SJCRH30 (cell line): ENCODE measurements around the gene CYP26C1. TPM values are rescaled to one million over a fixed set of nuclear protein-coding genes. Genes with fewer than 3 reads are reported as not detected.

ENCODE experiments used
- DNase-seq, 2 experiments: peaks; one replicate each; pipeline ENCODE4 v3.0.0-alpha.2; 2015 to 2020
- H3K27ac ChIP-seq: fragments of 250-450 bp; sonication (Bioruptor Pico); 2 replicates; pipeline ENCODE4 v1.5.1; 2020; ENCODE audit warnings: mild to moderate bottlenecking, moderate library complexity
- H3K27me3 ChIP-seq: fragments of 250-450 bp; sonication (Bioruptor Pico); 2 replicates; pipeline ENCODE4 v1.5.1; 2020; ENCODE audit warnings: mild to moderate bottlenecking, moderate library complexity
- H3K36me3 ChIP-seq: fragments of 250-450 bp; sonication (Bioruptor Pico); 2 replicates; pipeline ENCODE4 v1.5.1; 2020; ENCODE audit warnings: mild to moderate bottlenecking, moderate library complexity
- H3K4me1 ChIP-seq: fragments of 250-450 bp; sonication (Bioruptor Pico); 2 replicates; pipeline ENCODE4 v1.5.1; 2020; ENCODE audit warnings: mild to moderate bottlenecking, moderate library complexity
- H3K4me3 ChIP-seq: fragments of 250-450 bp; sonication (Bioruptor Pico); 2 replicates; pipeline ENCODE4 v1.5.1; 2020; ENCODE audit warnings: mild to moderate bottlenecking, moderate library complexity
- H3K9me3 ChIP-seq: fragments of 250-450 bp; sonication (Bioruptor Pico); replicated peaks from 2 replicates; pipeline ENCODE4 v1.5.1; 2020; ENCODE audit warnings: mild to moderate bottlenecking, moderate library complexity
- total RNA-seq: library from RNA; depleted of rRNA; stranded (reverse); fragments of >200 nt; shearing (Covaris generic); gene quantifications from 2 replicates; pipeline ENCODE4 v1.2.3, GENCODE V29; 2014; rRNA removed

CYP26C1 gene, protein sequence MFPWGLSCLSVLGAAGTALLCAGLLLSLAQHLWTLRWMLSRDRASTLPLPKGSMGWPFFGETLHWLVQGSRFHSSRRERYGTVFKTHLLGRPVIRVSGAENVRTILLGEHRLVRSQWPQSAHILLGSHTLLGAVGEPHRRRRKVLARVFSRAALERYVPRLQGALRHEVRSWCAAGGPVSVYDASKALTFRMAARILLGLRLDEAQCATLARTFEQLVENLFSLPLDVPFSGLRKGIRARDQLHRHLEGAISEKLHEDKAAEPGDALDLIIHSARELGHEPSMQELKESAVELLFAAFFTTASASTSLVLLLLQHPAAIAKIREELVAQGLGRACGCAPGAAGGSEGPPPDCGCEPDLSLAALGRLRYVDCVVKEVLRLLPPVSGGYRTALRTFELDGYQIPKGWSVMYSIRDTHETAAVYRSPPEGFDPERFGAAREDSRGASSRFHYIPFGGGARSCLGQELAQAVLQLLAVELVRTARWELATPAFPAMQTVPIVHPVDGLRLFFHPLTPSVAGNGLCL
- not detected in 2 replicates for total RNA-seq

DNA sequence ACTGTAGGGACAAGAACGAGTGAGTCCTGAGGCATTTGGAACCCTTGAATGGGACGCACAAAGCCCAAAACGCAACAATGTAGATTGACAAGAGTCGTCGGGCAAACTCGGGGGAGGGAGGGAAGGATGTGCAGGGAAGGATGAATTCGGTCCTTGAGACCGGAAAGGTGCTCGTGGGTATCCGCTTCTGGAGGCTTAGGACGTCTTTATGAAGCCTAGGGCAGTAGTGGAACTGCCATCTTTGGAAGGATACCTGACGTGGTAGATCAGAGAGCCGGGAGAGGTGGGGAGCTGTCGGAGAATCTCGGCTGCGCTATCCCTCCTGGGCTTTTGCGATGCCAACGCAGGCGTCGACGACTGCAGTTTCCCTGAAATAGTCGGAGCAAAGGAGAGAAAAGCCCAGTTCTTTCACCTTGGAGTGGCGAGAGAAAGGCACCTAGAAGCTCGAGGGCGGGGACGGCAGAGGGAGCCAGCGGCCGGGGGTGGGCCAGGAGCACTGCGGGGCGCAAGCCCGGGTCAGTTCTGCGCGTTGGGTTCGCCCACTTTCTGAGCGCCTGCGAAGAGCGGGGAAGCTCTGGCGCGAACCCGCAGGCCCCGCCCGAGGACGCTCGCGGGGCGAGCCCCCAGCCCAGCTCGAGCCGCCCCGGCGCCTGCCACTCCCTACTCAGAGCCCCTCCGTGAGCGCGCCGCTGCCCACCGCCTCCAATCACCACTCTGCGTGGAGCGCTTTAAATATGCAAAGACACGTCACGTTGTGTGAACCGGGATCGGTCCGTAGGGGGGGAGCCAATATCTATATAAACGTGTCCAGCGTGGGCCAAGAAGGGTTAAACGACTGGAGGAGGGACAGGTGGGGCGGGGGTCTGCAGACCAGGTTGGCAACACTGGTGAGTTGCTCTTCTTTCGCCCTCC lies at the start of gene CYP26C1:
CYP26C1 (plus strand) TSS at position 824 of the 912 bp plus-strand sequence. CDS start 466 bp downstream, outside the sequence.
- Histone ChIP-seq H3K9me3 (no peaks in the 10 kb centered on the region), H3K27ac (no peak within 1 kb of the TSS), H3K36me3 (no peaks in the 10 kb centered on the region), H3K4me3 (no peak within 1 kb of the TSS), H3K4me1 (peaks cover 3% of the 10 kb centered on the region; the same call in 1 of the 2 replicates), H3K27me3 (no peaks in the 10 kb centered on the region)
- no peak for DNase-seq

DNA sequence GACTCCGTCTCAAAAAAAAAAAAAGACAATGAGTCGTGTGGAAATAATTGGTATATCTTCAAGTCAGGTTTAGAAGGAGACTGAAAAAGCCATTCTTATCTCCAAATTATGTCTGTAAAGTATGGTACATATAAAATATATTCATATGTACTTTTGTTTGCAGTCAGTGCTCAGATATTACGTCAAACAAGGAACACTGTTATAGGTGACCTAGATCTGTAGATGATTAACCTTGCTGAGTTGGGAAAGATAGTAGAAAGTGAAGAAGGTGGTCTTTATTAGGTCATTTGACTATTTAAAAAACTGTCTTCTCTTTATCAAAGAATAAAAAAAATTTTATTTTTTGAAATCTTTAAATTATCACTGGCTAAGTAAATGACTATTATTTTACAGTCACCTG lies 44.9 kb upstream of the CYP26C1 start:
- H3K9me3 ChIP-seq, result no peaks in the 10 kb centered on the region
- DNase-seq, result no peak
- no peak overlapping the region for H3K27ac ChIP-seq
- H3K4me1 ChIP-seq, result no peaks in the 10 kb centered on the region
- H3K36me3 ChIP-seq, result no peaks in the 10 kb centered on the region
- no peak overlapping the region for H3K4me3 ChIP-seq
- no peaks in the 10 kb centered on the region for H3K27me3 ChIP-seq

DNA sequence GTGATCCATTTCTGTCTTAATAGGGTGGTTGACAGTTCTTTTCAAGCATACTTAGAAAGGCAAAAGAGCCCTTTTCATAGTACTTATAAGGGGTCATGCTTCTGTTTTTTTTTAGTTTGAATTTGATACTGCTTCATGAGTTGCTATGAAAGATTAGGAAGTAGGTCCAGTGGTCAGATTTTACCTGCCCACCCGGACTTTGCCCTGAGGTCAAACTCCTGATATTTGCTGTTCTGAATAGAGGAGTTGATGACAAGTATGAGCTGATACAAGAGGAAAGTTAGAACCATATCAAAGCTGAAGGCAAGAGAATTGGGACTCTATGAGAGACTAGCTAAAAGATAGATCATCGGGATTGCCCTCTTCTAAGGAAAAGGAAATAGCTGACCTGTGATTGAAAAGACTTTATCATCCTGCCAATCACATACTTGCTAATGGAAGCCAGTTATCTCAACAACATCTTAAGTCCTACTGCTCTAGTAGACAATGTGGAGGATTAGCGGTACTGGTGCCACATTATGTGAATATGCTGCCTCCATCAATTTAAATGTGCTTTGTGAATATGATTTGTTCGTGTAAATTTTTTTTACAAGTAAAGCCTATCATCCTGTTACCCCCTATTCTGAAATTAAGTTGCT lies 37.5 kb upstream of the CYP26C1 start:
- Histone ChIP-seq H3K27me3 (no peaks in the 10 kb centered on the region), H3K27ac (no peak overlapping the region), H3K4me1 (no peaks in the 10 kb centered on the region)

DNA sequence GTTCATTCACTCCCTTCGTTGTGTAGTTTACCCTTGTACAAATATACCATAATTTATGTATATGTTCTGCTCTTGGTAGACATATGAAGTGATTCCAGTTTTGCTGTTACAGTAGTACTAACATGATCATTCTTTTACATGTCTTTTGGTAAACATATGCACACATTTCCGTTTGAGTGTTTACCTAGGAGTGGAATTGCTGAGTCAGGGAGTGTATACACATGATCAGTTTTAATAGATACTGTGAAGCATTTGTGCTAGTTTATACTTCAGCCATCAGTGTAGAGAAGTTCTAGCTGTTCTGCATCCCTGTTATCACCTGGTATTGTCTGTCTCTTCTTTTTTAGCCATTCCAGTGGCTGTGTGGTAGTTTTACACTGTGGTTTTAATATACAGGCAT lies 34.5 kb upstream of the CYP26C1 start:
- Histone ChIP-seq H3K27me3 (no peaks in the 10 kb centered on the region), H3K36me3 (no peaks in the 10 kb centered on the region), H3K4me3 (no peak overlapping the region), H3K27ac (no peak overlapping the region), H3K4me1 (no peaks in the 10 kb centered on the region), H3K9me3 (no peaks in the 10 kb centered on the region)
- DNase-seq, result no peak

More for the DNA sequence above, 37.5 kb upstream of the CYP26C1 start:
- Histone ChIP-seq H3K4me3 (no peak overlapping the region), H3K9me3 (no peaks in the 10 kb centered on the region), H3K36me3 (no peaks in the 10 kb centered on the region)
- DNase-seq, result no peak

DNA sequence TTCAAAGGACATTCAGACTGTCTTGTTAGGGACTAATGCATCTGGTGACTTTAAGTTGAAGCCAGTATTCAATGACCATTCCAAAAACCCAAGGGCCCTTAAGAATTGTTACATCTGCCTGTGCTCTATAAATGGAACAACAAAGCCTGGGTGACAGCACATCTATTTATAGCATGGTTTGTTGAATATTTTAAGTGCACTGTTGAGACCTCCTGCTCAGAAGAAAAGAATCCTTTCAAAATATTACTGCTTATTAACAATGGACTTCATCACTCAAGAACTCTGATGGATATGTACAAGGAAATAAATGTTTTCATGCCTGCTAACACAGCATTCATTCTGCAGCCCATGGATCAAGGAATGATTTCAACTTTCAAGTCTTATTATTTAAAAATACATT lies 33.1 kb upstream of the CYP26C1 start:
- Histone ChIP-seq H3K36me3 (no peaks in the 10 kb centered on the region), H3K4me1 (no peaks in the 10 kb centered on the region), H3K27ac (no peak overlapping the region), H3K27me3 (no peaks in the 10 kb centered on the region), H3K4me3 (no peak overlapping the region), H3K9me3 (no peaks in the 10 kb centered on the region)
- no peak for DNase-seq

DNA sequence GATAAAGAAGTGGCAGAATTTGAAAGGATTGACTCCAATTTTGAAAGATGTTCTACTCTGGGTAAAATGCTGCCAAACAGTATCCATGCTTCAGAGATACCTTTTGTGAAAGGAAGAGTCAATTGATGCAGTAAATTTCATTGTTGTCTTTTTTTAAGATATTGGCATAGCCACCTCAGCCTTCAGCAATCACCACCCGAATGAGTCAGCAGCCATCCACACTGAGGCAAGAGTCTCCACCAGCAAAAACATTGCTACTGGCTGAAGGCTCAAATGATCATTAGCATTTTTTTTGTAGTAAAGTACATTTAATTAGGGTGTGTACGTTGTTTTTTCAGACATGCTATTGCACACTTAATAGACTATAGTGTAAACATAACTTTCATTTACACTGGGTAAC lies 31.7 kb upstream of the CYP26C1 start:
- Histone ChIP-seq H3K9me3 (no peaks in the 10 kb centered on the region), H3K36me3 (no peaks in the 10 kb centered on the region), H3K4me1 (no peaks in the 10 kb centered on the region), H3K4me3 (no peak overlapping the region), H3K27ac (no peak overlapping the region), H3K27me3 (no peaks in the 10 kb centered on the region)
- DNase-seq, result no peak

DNA sequence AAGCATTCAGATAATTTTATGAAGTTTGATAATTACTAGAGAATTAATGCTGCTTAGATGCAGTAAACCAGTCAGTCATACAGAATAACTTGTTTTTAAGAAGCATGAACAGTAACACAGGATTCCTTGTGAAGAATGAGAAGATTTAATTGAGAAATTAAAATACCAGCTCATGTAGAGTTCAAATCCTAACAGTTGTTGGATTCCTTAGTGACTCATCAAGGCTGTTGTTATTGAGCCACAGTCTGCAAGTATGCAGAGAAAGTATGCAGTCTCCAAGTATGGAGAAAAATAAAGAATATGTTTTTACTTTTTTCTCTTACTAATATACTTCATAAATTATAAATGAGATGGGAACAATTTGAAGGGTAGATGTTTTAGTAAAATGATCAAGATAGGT lies 30.2 kb upstream of the CYP26C1 start:
- DNase-seq, result peak in 1 of 2 experiments; percentile 12
- no peaks in the 10 kb centered on the region for H3K27me3 ChIP-seq
- peak overlapping the region; percentile 19; the same call in 1 of the 2 replicates for H3K27ac ChIP-seq
- H3K36me3 ChIP-seq, result no peaks in the 10 kb centered on the region
- no peak overlapping the region for H3K4me3 ChIP-seq
- no peaks in the 10 kb centered on the region for H3K4me1 ChIP-seq
- no peaks in the 10 kb centered on the region for H3K9me3 ChIP-seq

DNA sequence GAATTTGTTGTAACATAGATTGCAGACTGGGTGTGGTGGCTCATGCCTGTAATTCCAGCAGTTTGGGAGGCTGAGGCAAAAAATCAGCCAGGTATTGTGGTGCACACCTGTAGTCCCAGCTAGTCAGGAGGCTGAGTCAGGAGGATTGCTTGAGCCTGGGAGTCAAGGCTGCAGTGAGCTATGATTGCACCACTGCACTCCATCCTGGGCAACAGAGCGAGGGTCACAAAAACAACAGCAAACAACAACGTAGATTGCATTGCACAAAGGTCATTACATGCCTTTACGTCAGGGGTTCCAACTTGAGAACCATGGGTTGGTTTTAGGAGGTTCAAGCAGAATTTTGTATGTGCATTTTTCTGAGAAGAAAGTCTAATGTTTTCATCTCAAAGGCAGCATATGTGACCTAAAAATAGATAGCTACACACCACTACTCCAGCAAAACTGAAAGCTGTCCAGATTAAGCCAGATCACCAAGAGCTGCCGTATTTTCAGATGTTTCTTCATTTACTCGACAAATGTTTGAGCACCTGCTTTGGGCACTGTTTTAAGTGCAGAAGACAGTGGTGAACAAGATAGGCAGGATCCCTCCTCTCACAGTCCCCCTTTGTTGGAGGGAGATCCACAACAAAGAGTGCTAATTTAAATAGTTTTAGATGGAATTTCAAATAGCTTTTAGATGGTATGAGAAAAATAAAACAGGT lies 28.3 kb upstream of the CYP26C1 start:
- no peaks in the 10 kb centered on the region for H3K9me3 ChIP-seq
- no peak overlapping the region for H3K27ac ChIP-seq
- H3K36me3 ChIP-seq, result no peaks in the 10 kb centered on the region
- no peak for DNase-seq
- no peaks in the 10 kb centered on the region for H3K27me3 ChIP-seq
- H3K4me1 ChIP-seq, result no peaks in the 10 kb centered on the region
- H3K4me3 ChIP-seq, result no peak overlapping the region

DNA sequence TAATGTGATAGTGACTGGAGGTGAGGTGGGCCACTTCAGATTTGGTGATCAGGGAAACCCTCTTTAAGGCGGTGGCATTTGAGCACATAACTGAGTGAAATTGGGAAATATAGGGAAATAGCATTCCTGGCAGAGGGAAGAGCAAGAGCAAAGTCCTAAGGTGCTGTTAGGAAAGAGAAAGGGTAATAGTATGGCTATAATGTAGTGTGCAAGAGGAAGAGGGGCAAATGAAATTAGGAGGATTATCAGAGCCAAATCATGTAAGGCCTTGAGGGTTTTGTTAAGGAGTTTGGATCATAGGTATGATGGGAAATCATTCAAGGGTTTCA lies 27.8 kb upstream of the CYP26C1 start:
- Histone ChIP-seq H3K9me3 (no peaks in the 10 kb centered on the region), H3K36me3 (no peaks in the 10 kb centered on the region), H3K27me3 (no peaks in the 10 kb centered on the region), H3K4me3 (no peak overlapping the region), H3K4me1 (no peaks in the 10 kb centered on the region), H3K27ac (no peak overlapping the region)
- DNase-seq, result no peak

DNA sequence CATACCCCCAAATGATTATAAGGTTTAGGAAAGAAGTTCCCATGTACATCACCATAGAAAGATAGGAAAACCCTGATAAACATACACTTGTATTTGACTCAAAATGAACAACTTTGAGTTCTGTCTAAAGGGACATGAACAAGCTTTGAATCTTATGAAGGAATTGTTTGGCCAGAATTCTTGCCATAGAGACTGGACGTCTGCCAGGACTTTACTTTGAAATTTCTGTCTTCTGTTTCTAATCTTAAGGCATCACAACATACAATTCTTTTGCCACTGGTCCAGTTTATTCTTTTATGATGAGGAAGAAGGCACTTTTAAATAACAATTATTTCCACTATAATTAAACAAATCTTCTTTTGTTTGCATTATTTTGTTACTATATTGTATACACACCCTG lies 26.2 kb upstream of the CYP26C1 start:
- DNase-seq, result no peak
- Histone ChIP-seq H3K9me3 (no peaks in the 10 kb centered on the region), H3K36me3 (no peaks in the 10 kb centered on the region), H3K4me1 (no peaks in the 10 kb centered on the region), H3K4me3 (no peak overlapping the region), H3K27ac (no peak overlapping the region), H3K27me3 (no peaks in the 10 kb centered on the region)

DNA sequence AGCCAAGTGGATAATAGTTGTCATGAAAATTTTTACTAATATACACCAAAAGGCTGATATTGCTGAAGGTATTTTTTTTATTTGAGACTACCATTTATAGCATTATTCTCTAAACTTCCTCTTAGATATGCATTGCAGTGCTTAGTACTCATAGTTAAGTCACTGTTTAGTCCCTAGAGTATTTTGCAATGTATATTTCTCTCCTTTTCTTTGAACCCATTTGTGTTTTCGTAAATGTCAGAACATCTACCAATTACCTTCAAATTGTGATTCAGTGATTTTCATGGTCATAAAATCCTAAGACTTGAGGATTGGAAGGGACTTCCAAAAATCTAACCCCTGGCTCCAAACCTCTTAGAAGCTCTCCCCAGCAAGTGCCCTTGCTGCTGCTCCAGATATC lies 21.5 kb upstream of the CYP26C1 start:
- Histone ChIP-seq H3K27ac (no peak overlapping the region), H3K9me3 (no peaks in the 10 kb centered on the region), H3K36me3 (no peaks in the 10 kb centered on the region), H3K4me1 (no peaks in the 10 kb centered on the region), H3K4me3 (no peak overlapping the region), H3K27me3 (no peaks in the 10 kb centered on the region)
- no peak for DNase-seq

DNA sequence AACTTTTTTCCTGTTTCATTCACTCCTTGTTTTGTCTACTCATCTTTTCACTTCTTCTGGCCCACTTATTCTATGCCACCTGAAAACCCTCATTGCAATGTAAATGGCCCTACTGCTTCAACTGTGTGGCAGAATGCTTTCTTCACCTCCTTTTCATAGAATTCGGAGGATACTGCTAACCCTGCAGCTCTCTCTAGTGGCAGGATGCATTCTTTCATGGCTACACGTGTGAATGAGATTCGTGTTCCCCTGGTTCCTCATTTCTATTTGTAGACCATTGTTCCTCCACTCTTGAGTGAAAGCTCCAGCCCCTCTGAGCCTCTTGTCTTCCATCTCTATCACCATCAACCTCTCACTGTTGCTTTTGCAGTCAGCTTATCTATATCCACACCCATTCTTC lies 20.9 kb upstream of the CYP26C1 start:
- no peaks in the 10 kb centered on the region for H3K9me3 ChIP-seq
- no peaks in the 10 kb centered on the region for H3K36me3 ChIP-seq
- no peaks in the 10 kb centered on the region for H3K4me1 ChIP-seq
- H3K27me3 ChIP-seq, result no peaks in the 10 kb centered on the region
- DNase-seq, result peak in 1 of 2 experiments; percentile 17
- no peak overlapping the region for H3K4me3 ChIP-seq
- H3K27ac ChIP-seq, result no peak overlapping the region

DNA sequence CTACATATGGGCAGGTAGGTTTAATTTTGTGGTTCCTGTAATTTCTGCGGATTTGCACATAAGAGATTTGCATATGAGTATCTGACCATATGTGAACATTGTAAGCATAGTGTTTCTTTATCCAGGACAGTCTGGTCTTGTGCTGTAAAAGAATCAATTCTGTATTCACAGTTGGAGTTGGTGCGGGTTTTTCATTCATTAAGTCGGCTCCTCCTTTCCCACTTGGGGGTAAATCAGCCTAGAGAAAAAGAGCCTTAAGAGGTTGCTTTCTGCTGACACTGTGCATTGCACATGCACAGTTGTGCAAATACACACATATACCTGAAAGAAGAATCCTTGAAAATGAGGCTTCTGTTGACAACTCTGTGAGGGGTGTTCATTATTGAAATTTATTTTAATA lies 6.1 kb upstream of the CYP26C1 start:
- Histone ChIP-seq H3K4me3 (no peak overlapping the region), H3K4me1 (peaks cover 3% of the 10 kb centered on the region; the same call in 1 of the 2 replicates), H3K36me3 (no peaks in the 10 kb centered on the region), H3K27ac (no peak overlapping the region), H3K9me3 (no peaks in the 10 kb centered on the region), H3K27me3 (no peaks in the 10 kb centered on the region)
- DNase-seq, result no peak

DNA sequence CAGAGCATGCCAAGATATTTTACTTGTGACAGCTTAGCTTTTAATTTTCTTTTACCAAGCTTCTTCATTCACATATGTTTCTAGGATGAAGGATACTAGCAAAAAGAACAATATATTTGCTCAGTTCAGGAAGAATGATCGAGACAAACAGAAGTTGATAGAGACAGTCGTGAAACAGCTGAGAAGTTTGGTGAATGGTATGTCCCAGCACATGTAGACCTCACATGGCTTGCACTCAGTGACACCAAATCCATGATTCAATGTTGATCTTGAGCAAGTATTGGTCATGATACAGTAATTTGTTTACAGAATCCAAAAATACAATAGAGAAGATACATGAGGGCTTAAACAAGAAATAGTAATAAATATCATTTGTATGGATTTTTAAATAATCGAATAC lies 2.5 kb upstream of the CYP26C1 start:
- DNase-seq, result no peak
- Histone ChIP-seq H3K27me3 (no peaks in the 10 kb centered on the region), H3K4me1 (peaks cover 3% of the 10 kb centered on the region; the same call in 1 of the 2 replicates), H3K9me3 (no peaks in the 10 kb centered on the region), H3K36me3 (no peaks in the 10 kb centered on the region), H3K4me3 (no peak overlapping the region), H3K27ac (no peak overlapping the region)
